MM.1S (cell line): ENCODE data around the gene CBLB.

Source experiments
- DNase-seq: peaks from one replicate; pipeline ENCODE4 v3.0.0-alpha.2; 2015
- H2AFZ ChIP-seq: fragments of 300-600 bp; sonication (generic); 2 replicates; pipeline ENCODE4 v1.6.0; 2016; ENCODE audit warnings: antibody characterized with exemption, low read length
- H3F3A ChIP-seq: fragments of 300-600 bp; sonication (generic); 2 replicates; pipeline ENCODE4 v1.6.1; 2016; ENCODE audit warnings: mild to moderate bottlenecking, antibody characterized with exemption, low read length, moderate library complexity, mixed read lengths; ENCODE audit not compliant: insufficient read depth
- H3K27ac ChIP-seq: fragments of 300-600 bp; sonication (generic); 2 replicates; pipeline ENCODE4 v1.5.1; 2016; ENCODE audit warnings: mild to moderate bottlenecking, low read length
- H3K27me3 ChIP-seq: fragments of 300-600 bp; sonication (generic); replicated peaks from 2 replicates; pipeline ENCODE4 v1.6.0; 2016; ENCODE audit warnings: low read length; ENCODE audit not compliant: insufficient read depth
- H3K36me3 ChIP-seq: fragments of 300-600 bp; sonication (generic); replicated peaks from 2 replicates; pipeline ENCODE4 v1.6.1; 2016; ENCODE audit warnings: mild to moderate bottlenecking, low read length, mixed read lengths; ENCODE audit not compliant: insufficient read depth
- H3K4me1 ChIP-seq: fragments of 300-600 bp; sonication (generic); 2 replicates; pipeline ENCODE4 v1.6.1; 2016; ENCODE audit warnings: low read length, mixed read lengths
- H3K4me2 ChIP-seq: fragments of 300-600 bp; sonication (generic); 2 replicates; pipeline ENCODE4 v1.6.0; 2016; ENCODE audit warnings: low read depth, low read length
- H3K4me3 ChIP-seq: fragments of 300-600 bp; sonication (generic); 2 replicates; pipeline ENCODE4 v1.5.1; 2016; ENCODE audit warnings: low read length, mixed read lengths
- H3K79me2 ChIP-seq: fragments of 300-600 bp; sonication (generic); 2 replicates; pipeline ENCODE4 v1.6.1; 2016; ENCODE audit warnings: mixed run types, low read length, mixed read lengths
- H3K9ac ChIP-seq: fragments of 300-600 bp; sonication (generic); 2 replicates; pipeline ENCODE4 v1.6.1; 2016; ENCODE audit warnings: low read length, mixed read lengths
- H3K9me2 ChIP-seq: fragments of 300-600 bp; sonication (generic); replicated peaks from 2 replicates; pipeline ENCODE4 v1.6.1; 2016; ENCODE audit warnings: mild to moderate bottlenecking, low read length, mixed read lengths; ENCODE audit not compliant: insufficient read depth
- H3K9me3 ChIP-seq: fragments of 300-600 bp; sonication (generic); replicated peaks from 2 replicates; pipeline ENCODE4 v1.6.1; 2016; ENCODE audit warnings: mild to moderate bottlenecking, low read length, mixed read lengths; ENCODE audit not compliant: insufficient read depth
- H4K20me1 ChIP-seq: fragments of 300-600 bp; sonication (generic); 2 replicates; pipeline ENCODE4 v1.6.1; 2016; ENCODE audit warnings: mild to moderate bottlenecking, low read length, moderate library complexity, mixed read lengths; ENCODE audit not compliant: insufficient read depth
- EZH2 ChIP-seq: fragments of 300-600 bp; sonication (generic); optimal IDR thresholded peaks from 2 replicates; pipeline ENCODE3; 2017; ENCODE audit warnings: low read depth, mild to moderate bottlenecking, antibody characterized with exemption, low read length, mixed read lengths
- EZH2phosphoT487 ChIP-seq: fragments of 300-600 bp; sonication (generic); IDR thresholded peaks from 2 replicates; pipeline ENCODE4 v1.6.1; 2018; ENCODE audit warnings: antibody characterized with exemption, low read length
- TF ChIP-seq, protein P1 (sequence below): fragments of 300-600 bp; sonication (generic); IDR thresholded peaks from 2 replicates; pipeline ENCODE4 v1.5.1; 2016; ENCODE audit warnings: antibody characterized with exemption, low read length, mixed read lengths

The CBLB gene

GRCh38 chr3:105847865-105848264 is 20.9 kb downstream of the CBLB start:
- no peaks in the 10 kb centered on the region; the same call in 1 of the 2 replicates for H3K9me2 ChIP-seq
- H3K27ac ChIP-seq: no peak overlapping the region
- no peaks in the 10 kb centered on the region for H3K36me3 ChIP-seq
- no peaks in the 10 kb centered on the region for H3K79me2 ChIP-seq
- H3K9ac ChIP-seq: no peak overlapping the region
- no peak overlapping the region for H2AFZ ChIP-seq
- DNase-seq: no peak
- no peaks in the 10 kb centered on the region for H4K20me1 ChIP-seq
- H3K27me3 ChIP-seq: no peaks in the 10 kb centered on the region
- no peaks in the 10 kb centered on the region for H3K4me1 ChIP-seq
- H3K4me3 ChIP-seq: no peak overlapping the region
- no peak overlapping the region for H3K4me2 ChIP-seq
- no peaks in the 10 kb centered on the region for H3F3A ChIP-seq
- TF ChIP-seq, protein P1, sequence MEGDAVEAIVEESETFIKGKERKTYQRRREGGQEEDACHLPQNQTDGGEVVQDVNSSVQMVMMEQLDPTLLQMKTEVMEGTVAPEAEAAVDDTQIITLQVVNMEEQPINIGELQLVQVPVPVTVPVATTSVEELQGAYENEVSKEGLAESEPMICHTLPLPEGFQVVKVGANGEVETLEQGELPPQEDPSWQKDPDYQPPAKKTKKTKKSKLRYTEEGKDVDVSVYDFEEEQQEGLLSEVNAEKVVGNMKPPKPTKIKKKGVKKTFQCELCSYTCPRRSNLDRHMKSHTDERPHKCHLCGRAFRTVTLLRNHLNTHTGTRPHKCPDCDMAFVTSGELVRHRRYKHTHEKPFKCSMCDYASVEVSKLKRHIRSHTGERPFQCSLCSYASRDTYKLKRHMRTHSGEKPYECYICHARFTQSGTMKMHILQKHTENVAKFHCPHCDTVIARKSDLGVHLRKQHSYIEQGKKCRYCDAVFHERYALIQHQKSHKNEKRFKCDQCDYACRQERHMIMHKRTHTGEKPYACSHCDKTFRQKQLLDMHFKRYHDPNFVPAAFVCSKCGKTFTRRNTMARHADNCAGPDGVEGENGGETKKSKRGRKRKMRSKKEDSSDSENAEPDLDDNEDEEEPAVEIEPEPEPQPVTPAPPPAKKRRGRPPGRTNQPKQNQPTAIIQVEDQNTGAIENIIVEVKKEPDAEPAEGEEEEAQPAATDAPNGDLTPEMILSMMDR: no peak
- TF ChIP-seq EZH2phosphoT487: no peak
- no peak for TF ChIP-seq EZH2
- no peaks in the 10 kb centered on the region for H3K9me3 ChIP-seq

DNA sequence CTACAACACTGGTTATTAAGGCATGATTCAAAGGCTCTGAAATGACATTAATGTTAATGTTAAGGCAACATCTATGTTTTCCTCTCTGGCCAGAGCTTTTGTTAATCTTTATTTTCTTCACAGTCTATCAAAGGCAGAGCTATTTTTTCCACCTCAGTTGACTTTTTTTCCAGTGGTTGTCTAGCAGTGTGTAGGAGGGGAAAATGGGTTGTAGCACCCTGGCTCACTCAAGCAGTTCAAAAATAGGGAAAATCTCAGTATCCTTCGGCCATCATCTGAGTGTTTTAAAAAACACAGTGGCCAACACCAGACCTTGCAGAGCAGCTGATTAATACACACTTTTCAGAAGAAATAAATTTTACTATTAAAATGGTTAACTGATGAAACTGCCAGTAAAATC is 21.4 kb downstream of the CBLB start:
- Histone ChIP-seq H3F3A (no peaks in the 10 kb centered on the region), H3K9ac (no peak overlapping the region), H3K36me3 (no peaks in the 10 kb centered on the region), H3K27ac (no peak overlapping the region), H3K79me2 (no peaks in the 10 kb centered on the region), H3K9me3 (no peaks in the 10 kb centered on the region), H3K4me2 (no peak overlapping the region), H3K4me1 (no peaks in the 10 kb centered on the region), H4K20me1 (no peaks in the 10 kb centered on the region), H3K9me2 (no peaks in the 10 kb centered on the region; the same call in 1 of the 2 replicates), H3K27me3 (no peaks in the 10 kb centered on the region), H2AFZ (no peak overlapping the region), H3K4me3 (no peak overlapping the region)
- TF ChIP-seq EZH2phosphoT487 (no peak), EZH2 (no peak)
- TF ChIP-seq, protein P1: no peak
- no peak for DNase-seq

DNA sequence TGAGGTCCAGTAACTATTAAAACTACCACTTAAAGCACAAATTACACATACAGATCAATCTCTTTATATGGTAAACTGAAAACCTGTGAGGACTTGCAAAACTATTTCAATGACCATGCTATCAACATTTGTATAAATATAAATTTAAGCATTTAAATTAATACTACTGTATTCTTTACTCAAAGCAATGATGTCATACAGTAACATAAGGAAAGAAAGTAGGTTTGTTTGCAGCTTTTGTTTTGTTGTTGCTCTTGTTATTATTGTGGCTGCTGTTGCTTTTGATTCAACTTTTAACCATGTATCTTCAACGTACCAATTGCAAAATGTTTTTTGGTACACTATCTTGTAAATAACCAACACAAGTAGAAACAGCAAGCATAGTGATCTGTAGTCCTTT is 22.0 kb downstream of the CBLB start:
- no peaks in the 10 kb centered on the region for H3K79me2 ChIP-seq
- no peak overlapping the region for H2AFZ ChIP-seq
- DNase-seq: no peak
- H3K4me2 ChIP-seq: no peak overlapping the region
- no peaks in the 10 kb centered on the region for H3K27me3 ChIP-seq
- H3K36me3 ChIP-seq: no peaks in the 10 kb centered on the region
- no peaks in the 10 kb centered on the region for H3K9me3 ChIP-seq
- no peaks in the 10 kb centered on the region for H3F3A ChIP-seq
- no peaks in the 10 kb centered on the region; the same call in 1 of the 2 replicates for H3K9me2 ChIP-seq
- H3K4me3 ChIP-seq: no peak overlapping the region
- H3K4me1 ChIP-seq: no peaks in the 10 kb centered on the region
- H3K27ac ChIP-seq: no peak overlapping the region
- H3K9ac ChIP-seq: no peak overlapping the region
- TF ChIP-seq, protein P1: no peak
- TF ChIP-seq EZH2: no peak
- no peak for TF ChIP-seq EZH2phosphoT487
- H4K20me1 ChIP-seq: no peaks in the 10 kb centered on the region

DNA sequence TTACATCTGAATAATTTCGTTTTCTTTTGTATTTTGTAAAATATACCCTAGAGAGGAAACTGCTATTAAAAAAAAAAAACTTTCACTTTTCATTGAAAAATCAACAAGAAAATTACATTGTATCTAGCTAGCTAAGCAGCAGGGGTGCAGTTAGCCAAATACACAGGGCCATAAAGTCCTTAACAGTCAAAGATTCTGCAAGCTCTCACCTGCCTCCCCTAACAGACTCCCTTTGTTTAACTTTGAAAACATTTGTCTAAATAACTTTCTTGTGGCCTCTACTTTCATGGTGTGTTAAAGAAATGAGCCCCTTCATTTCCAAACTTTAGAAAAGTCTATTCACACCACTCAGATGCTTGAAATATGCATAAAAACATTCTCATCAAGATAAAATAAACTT is 23.3 kb downstream of the CBLB start:
- H3K9me2 ChIP-seq: no peaks in the 10 kb centered on the region; the same call in 1 of the 2 replicates
- no peaks in the 10 kb centered on the region for H3K4me1 ChIP-seq
- H3K4me3 ChIP-seq: no peak overlapping the region
- H4K20me1 ChIP-seq: no peaks in the 10 kb centered on the region
- H3K4me2 ChIP-seq: no peak overlapping the region
- H2AFZ ChIP-seq: no peak overlapping the region
- no peak for DNase-seq
- H3K27me3 ChIP-seq: no peaks in the 10 kb centered on the region
- H3K36me3 ChIP-seq: no peaks in the 10 kb centered on the region
- H3K9ac ChIP-seq: no peak overlapping the region
- TF ChIP-seq EZH2: no peak
- TF ChIP-seq, protein P1: no peak
- no peak for TF ChIP-seq EZH2phosphoT487
- no peaks in the 10 kb centered on the region for H3K79me2 ChIP-seq
- H3F3A ChIP-seq: no peaks in the 10 kb centered on the region
- no peaks in the 10 kb centered on the region for H3K9me3 ChIP-seq
- no peak overlapping the region for H3K27ac ChIP-seq
